Fibroblast of mammary gland (primary cell): ENCODE results near the gene DNM2.
"Not testable (repeated sequence)": the region's sequence is repeated elsewhere in the genome, so short reads cannot be mapped to it uniquely, and the experiment has no call there.

Source experiments
- DNase-seq: peaks from one replicate; pipeline ENCODE4 v3.0.0-alpha.2; 2010; ENCODE audit warnings: low read depth
- H3K4me3 ChIP-seq: 2 replicates; pipeline ENCODE4 v1.5.1; 2011; ENCODE audit warnings: low read depth, mild to moderate bottlenecking, low read length, moderate library complexity; ENCODE audit not compliant: control insufficient read depth
- CTCF ChIP-seq: conservative IDR thresholded peaks from 2 replicates; pipeline ENCODE4 v1.5.1; 2011; ENCODE audit warnings: low read depth, low read length, inconsistent platforms; ENCODE audit not compliant: control insufficient read depth, insufficient read depth

DNM2 gene

DNA sequence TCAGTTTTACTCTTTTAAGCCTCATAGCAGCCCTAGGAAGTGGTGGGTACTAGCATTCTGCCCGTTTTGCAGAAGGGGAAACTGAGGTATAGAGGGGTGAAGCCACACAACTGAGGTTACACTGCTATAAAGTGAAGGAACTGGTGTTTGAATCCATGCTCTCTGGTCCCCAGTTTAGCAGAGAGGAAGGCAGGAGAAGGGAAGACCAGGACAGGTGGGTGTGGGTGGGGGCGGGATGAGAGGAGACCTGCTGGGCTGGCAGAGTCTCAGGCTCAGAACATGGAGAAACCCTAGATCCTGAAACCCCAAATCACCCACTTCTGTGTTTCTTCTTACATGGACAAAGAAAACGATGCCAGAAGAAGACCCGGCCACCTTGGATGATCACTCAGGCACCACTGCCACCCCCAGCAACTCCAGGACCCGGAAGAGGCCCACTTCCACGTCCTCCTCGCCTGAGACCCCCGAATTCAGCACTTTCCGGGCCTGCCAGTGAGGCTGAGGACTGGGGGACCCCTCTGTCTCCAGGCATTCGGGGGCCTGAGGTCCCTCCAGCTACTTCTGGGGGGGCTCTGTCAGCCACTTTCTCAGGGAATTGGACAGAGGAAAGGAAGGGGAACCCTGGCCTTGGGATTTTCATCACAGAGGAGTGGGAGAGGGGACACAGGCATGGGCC, 151.1 kb downstream of the DNM2 start:
- no peak for TF ChIP-seq CTCF
- H3K4me3 ChIP-seq = no peak overlapping the region
- DNase-seq = no peak

GRCh38 chr19:10869872-10870311, 152.0 kb downstream of the DNM2 start:
- not testable (repeated sequence) for DNase-seq

GRCh38 chr19:10870501-10870954, 152.6 kb downstream of the DNM2 start:
- no peak for TF ChIP-seq CTCF
- DNase-seq = no peak
- peak overlapping the region; percentile 56 for H3K4me3 ChIP-seq

More at GRCh38 chr19:10869872-10870311, 152.0 kb downstream of the DNM2 start:
- not testable (repeated sequence) for H3K4me3 ChIP-seq

DNA sequence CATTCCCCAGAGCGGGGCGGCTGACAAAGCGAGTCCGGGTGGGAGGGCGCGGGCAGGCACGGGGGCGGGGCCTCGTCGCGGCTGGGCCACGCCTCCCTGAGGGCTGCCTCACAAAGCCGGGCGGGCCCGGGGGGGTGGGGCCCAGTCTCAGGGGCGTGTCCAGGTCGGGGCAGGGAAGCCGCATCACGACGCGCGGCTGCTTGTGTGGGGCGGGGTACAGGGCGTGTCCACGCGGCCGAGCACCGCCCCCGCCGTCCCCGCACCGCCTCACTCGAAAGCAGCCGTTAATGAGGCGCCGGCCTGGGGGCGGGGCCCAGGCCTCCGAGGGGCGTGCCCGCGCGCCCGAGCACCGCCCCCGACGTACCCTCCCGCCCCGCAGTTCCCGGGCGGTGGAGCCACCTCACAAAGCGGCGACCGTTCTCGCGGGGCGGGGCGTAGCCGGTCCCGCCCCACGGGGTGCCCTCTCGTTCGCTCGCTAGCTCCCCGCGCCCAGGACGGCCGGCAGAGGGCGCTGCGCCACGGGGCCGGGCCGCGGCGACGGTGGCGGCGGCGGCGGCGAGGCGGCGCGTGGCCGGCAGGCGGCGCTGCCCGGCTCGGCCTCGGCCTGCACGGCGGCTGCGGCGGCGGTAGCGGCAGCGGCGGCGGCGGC, 153.2 kb downstream of the DNM2 start, which contains the start of gene CARM1:
TSS of gene CARM1 (plus strand) at position 599 of the 649 bp plus-strand sequence. CDS start 150 bp downstream, outside the sequence.
- DNase-seq = peak; percentile 96
- peak within 1 kb of the TSS; percentile 89 for H3K4me3 ChIP-seq
- TF ChIP-seq CTCF = no peak

GRCh38 chr19:10871711-10872545, 154.0 kb downstream of the DNM2 start:
- peak; percentile 1 for TF ChIP-seq CTCF
- H3K4me3 ChIP-seq = peak overlapping the region; percentile 89
- DNase-seq = no peak

DNA sequence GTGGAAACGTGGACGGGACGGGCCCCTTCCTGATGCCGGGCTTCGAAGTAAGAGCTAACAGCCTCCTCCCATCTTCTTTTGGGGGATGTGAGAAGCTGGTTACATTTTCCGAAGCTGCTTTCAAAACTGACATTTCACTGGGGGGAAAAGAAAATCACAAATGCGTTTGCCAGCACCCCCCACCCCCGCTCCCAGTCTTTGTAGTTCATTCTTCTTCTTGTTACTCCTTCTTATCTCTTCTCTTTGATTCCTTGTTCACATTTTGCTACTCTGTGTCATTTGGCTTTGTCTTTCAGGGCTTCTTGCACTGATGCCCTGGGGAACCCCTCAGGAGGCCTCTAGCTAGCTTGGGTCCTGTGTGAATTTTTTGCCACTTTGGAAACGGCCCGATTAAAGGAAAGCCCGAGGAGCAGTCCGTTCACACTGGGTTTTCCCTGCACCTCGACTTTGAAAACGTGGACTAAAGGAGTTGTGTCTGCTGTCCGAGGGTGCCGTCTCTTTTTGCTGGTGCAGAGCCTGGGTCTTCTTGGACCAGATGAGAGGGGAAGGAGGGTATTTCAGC, 154.7 kb downstream of the DNM2 start:
- TF ChIP-seq CTCF = no peak
- peak overlapping the region; percentile 89 for H3K4me3 ChIP-seq
- DNase-seq = no peak
